ENCODE measurements around the gene CBX2.

DNA sequence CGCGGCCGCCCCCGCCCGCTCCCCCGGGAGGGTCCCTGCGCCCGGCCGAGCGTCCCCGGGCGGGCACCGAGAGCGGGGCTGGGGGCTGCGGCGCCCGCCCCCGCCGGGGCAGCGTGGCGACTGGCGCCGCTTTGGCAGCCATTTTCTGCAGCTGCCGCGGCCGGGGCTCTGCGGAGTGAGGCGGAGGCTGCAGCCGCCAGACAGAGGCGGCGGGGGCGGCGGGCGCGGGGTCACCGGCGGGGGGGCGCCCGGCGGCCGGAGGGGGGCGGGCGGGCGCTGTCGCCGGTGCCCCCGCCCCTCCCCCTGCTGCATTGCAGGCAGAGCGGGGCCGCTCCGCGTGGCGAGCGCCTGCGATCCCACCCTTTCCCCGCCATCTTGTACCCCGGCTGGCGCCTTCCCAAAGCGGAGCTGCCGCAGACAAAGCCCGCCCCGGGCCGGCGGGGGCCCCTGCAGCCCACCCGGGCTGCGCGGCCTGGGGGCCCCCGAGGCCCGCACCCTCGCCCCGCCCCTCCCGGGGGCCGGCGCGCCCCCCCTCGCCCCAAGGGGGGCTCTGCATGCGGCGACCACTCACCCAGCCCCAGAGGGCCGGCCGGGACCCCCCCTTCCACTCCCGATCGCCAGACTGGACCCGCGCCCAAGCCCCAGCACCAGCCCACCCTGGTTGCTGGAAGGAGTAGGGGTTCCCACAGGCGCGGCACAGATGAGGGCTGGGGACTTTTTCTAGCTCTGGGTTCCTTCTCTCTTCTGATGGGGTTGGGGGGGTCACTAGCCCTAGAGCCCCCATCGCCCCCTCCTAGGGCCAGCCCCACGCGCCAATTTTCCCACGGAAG lies 35.6 kb downstream of the CBX2 start:
- TF ChIP-seq, protein P1, sequence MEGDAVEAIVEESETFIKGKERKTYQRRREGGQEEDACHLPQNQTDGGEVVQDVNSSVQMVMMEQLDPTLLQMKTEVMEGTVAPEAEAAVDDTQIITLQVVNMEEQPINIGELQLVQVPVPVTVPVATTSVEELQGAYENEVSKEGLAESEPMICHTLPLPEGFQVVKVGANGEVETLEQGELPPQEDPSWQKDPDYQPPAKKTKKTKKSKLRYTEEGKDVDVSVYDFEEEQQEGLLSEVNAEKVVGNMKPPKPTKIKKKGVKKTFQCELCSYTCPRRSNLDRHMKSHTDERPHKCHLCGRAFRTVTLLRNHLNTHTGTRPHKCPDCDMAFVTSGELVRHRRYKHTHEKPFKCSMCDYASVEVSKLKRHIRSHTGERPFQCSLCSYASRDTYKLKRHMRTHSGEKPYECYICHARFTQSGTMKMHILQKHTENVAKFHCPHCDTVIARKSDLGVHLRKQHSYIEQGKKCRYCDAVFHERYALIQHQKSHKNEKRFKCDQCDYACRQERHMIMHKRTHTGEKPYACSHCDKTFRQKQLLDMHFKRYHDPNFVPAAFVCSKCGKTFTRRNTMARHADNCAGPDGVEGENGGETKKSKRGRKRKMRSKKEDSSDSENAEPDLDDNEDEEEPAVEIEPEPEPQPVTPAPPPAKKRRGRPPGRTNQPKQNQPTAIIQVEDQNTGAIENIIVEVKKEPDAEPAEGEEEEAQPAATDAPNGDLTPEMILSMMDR (IDR thresholded peaks at IDR 0.05), result no peak
- TF ChIP-seq POLR2A (IDR thresholded peaks at IDR 0.05) (no peak), EP300 (IDR thresholded peaks at IDR 0.05) (no peak)
